ENCODE data around the gene PRKAG2.

The PRKAG2 gene

DNA sequence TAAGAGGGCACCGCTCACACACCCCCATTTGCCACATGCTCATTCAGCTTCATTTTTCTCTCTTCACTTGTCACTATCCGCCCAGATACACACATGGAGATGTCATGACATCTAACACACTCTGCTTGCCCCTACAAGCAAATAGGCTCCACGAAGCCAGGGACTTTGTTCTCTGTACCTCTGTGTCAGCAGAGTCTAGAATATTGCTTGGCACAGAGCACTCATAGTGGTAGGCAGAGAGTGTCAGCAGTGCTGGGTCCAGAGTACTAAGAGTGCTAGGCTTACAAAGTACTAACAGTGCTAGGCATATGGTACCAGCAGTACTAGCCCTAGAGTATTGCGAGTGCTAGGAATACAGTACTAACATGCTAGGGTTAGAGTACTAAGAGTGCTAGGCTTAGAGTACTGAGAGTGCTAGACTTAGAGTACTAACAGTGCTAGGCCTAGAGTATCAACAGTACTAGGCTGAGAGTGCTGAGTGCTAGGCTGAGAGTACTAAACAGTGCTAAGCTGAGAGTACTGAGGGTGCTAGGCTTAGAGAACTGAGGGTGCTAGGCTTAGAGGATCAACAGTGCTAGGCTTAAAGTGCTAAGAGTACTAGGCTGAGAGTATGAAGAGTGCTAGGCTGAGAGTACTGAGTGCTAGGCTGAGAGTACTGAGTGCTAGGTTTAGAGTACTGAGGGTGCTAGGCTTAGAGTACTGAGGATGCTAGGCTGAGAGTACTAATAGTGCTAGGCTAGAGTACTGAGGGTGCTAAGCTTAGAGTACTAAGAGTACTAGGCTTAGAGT lies 166.1 kb downstream of the PRKAG2 start:
- no peak for DNase-seq (ENCODE audit: low read depth in 2 of 2)

DNA sequence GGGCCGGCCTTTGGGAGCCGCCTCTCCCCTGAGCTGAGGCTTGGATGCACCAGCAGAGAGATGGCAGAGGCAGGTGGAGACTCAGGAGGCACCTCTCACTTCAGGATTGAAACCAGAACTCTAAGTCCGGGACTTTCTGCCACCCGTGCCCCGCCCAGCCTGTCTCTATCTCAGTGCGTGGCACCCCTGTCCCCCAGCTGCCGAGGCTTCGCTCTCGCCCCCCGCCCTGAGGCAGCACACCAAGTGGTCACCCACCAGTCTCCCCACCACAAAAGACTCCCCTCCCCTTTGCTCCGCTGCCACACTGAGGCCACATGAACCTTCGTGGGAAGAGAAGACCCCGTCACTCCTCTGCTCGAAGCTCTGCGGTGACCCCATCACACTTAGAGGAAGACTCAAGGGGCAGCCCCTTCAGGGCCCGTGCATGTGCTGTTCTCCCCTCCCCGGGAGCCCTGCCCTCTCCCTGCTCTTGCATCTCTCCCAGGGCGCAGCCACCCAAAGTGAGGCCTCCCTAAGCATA lies 166.7 kb downstream of the PRKAG2 start:
- no peak for DNase-seq (ENCODE audit: low read depth in 2 of 2)

DNA sequence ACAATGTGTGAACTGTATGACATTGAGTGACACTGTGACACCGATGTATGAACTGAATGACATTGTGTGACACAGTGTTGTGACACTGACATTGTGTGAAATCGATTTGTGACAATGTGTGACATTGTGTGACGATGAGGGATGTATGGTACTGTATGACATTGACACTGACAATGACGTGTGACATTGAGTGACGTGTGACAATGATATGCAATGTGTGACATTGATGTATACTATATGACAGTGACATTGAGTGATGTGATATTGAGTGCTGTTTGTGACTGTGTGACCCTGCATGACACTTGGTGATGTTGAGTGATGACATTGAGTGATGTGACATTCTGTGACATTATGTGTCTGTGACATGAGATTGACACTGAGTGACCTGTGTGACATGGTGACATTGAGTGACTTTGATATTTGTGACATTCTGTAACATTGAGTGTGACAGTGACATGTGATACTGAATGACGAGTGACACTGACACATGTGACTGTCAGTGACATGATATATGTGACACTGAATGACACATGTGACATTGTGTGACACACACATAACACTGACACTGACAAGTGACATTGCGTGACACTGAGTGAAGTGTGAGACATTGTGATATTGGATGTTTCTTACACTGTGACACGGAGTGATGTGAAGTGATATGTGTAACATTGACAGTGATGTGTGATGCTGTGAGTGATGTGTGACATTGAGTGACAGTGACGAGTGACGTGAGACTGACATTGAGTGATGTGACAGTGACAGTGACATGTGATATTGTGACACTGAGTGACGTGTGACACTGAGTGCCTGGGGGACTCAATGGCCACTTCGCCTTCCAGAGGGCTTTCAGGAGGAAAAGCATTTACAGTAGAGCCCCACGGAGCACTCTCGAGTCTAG lies 167.5 kb downstream of the PRKAG2 start:
- DNase-seq (ENCODE audit: low read depth in 2 of 2): no peak

DNA sequence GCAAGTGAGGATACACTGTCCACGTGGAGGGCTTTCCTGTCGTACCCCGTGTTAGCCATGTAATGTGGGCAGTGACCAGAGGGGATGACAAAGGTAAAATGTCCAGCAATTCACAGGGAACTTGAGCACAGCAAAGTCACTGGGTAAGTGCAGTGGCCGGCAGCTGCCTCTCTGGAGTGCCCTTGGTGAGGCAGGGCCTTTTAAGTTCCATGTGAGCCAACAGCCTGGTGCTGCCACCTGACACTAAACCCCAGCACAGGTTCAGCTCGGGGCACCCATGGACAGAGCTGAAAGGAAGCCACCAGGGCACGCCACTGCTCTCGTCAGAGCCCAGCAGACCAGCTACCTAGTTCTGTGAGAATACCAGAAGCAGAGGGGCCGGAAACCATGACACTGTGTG lies 168.3 kb downstream of the PRKAG2 start:
- no peak for DNase-seq (ENCODE audit: low read depth in 2 of 2)

DNA sequence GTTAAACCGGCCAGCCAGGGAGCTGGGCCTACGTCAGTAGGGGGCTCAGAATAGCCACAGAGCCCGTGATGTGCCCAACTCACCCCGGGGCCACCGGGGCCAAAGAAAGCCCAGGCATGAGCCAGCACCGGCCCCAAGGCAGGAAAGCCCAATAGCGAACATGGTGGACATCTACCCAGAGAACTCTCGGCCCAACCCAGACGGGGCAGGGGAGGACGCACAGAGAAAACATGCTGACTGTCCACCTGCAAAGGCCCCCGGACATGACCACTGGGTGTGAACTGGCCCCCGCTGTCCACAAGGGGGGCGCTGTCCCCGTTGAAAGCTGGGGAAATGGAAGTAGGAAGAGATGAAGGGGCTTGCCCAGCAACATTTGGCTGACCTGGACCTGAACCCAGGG lies 169.2 kb downstream of the PRKAG2 start:
- no peak for DNase-seq (ENCODE audit: low read depth in 2 of 2)

DNA sequence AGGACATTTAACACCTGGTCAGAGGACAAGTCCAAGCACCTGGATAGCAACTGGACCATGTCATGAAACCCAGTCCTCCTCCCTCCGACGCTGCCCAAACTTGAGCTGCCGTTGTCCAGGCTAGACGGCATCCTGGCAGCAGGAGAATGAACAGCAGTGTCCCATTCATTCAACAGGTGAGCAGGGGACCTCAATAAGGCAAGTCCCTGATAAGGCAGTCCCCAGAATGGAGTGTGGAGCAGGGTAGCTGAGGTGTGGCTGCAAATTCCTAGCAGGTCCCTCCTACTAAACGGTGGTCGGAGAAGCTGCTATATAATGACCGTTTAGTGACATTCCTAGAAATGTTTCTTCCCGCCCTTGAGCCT lies 169.8 kb downstream of the PRKAG2 start:
- DNase-seq (ENCODE audit: low read depth in 2 of 2): no peak

DNA sequence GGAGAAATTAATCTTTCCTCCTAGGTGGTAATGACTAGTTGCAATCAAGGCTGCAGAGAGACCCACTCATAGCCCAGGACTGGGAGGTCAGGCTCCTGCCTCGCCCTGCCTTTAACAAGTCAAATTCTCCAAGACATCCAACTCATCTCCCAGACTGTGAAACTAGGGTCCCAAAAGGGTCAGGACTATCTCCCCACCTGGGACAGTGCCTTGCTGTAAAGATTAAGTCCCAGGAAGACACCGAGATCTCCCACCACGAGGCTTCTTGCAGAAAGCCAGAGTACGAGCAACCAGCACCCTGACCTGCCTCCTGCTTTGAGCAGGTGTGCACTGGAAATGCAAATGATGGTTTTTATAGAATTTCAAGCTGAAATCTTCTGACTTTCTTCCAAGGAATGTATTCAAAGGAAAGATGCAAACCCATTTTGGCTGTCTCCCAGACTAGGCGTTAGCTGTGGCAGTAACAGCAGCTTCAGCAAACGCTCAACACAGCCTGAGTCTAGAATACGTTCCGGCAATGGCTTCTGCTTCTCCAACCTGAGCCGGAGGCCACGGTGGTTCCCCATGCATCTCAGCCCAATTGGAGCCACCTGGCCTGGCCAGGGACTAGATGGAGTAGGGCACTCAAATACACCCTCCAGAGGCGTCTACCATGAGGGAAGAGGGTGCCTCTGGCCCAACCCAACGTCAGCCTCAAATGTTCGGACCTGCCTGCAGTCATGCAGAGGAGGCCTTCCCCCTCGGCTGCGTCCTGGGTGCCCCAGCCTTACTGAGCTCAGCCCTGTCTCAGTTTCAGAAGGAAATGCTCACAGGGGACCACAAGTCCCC lies 170.4 kb downstream of the PRKAG2 start:
- DNase-seq (ENCODE audit: low read depth in 2 of 2): no peak

DNA sequence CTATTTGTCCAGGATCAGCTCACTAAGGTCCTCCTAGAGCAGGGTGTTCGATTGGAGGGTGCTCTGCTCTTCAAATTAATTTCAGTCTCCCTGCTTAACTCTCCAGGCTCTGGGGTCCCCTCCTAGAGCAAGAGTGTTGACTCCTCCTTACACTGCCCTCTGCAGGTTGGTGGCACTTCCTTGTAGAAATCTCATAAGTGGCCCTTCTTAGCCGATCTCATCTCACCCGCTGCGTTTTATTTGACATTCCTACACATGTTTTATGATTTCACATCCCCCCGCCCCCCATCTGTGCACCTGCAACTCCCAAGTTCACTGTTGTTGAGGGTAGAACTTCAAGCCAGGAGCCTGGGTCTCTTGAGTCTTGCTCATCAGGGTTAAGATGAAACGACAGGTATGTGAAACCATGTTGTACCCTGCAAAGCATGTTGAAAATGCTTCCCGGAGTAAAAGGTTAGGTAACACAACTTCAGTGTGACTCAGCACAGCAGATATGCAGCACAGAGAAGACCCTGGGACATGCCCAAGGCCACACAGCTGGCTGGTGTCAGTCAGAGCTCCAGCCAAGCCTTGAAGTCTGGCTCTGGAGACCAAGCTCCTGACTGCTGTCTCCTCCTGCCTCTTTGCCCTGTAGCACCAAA lies 171.2 kb downstream of the PRKAG2 start:
- no peak for DNase-seq (ENCODE audit: low read depth in 2 of 2)

DNA sequence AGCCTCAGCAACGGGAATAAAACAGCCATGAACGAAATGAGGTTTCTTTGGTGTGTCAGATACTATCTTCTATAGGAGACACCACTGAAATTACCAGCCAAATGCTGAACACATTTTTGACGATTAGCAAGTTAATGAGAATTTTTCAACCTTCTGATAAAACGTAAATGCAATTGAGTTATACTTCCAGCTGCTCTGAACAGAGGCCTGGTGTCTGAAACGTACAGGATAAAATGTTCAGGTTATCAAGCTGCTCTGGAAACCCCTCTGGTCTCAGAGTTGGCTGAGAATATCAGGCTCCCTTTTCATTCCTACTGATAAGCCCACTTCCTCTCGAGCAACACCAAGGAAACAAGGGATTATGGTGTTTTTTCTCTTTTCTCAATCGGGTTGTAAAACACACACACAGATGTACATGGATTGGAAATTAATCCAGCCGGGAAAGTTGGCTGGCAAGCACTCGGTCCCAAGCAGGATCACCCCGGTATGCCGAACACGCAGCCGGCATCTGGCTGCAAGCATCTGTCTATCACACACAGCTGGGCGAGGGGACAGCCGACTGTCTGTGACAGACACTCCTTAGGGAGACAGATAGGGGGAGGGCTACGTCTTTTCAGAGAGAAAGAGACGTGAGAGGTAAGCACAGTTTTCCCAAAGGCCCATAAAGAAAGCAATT lies 171.8 kb downstream of the PRKAG2 start:
- DNase-seq (ENCODE audit: low read depth in 2 of 2): no peak

DNA sequence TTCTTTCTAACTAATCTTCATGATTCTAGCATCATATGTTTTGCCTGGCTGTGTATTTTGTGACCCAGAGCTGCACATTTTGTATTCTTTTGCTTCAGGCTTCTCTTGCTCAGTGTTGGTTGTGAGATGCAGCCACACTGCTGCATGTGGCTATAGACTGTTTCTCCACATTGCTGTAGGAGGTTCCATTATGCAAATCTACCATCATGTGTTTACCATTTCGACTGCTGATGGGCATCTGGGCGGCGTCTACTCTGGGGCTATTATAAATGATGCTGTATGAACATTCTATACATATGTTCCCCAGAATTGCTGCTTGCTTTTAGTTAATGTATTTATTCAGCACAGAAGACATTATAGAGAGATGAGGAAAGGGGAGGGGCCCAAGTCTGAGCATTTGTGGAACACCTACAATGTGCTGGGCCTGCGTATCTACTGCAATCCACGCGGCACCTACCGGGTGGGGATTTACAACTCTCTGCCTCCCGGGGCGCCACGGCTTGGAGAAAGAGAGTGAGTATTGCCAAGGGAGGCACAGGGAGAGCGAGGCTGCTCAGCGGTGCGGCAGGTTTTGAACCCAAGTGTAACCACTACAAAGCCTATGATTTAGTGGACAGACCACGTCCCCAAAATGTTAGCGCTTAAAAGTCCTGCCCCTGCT lies 172.5 kb downstream of the PRKAG2 start:
- no peak for DNase-seq (ENCODE audit: low read depth in 2 of 2)

DNA sequence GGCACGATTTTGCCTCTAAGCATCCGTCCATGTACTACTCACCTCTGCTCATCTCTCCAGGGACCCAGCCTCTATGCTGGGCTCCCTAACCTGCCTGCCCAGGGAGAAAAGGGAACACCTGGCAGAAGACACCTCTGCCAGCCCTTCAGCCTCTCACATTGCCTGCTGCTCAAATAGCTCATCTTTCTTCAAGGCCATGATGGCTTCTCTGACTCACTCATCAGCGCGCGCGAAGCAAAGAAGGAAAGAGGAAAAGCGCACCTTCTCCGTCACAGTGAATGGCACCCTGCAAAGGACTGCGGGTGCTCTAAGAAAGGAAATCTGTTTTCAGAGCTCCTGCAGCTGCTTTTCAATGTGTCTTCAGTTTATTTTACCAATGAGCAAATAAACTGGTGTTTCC lies 174.0 kb downstream of the PRKAG2 start:
- DNase-seq (ENCODE audit: low read depth in 2 of 2): no peak

DNA sequence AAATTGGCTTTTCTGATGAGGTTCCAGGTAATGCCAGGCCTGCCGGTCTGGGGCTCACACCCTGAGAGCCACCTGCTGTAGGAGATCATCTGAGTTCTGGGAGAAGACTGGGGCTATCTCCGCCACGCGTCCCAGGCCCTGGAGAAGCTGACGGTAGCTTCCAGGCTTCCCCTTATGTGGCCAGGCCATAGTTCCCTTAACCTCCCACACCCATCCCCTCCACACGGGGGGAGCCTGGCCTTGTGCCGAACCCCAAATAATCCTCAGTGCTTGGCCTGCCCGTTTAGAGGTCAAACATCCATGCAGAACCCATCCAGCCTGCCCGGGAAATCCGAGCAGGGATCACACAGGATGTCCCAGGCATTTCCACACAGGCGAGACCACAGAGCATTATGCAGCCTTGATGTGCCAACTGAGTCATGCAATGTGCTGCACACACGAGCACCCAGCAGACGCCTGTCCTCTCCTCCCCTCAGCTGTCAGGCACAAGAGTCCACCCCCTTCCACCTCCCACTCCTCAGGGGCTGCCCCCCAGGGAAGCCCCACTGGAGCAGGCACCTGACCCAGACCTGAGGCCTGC lies 176.2 kb downstream of the PRKAG2 start:
- DNase-seq (ENCODE audit: low read depth in 2 of 2): no peak

DNA sequence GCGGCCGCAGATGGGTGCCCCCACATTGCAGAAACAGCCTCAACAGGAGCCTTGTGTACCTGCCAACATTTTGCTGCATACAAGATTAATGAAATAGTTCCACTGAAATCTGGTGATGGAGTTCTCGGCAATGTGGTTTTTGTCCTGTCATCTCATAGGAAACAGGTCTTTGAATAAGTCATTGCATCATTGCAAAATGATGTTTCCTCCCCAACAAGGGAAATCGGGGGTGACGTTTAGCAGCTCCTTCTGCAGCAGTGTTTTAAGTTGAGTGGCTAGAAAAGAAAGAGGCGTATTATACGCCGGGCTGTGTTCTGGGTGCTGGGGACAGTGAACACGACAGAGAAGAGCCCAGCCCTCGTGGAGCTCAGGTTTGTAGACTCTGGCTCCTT lies 177.0 kb downstream of the PRKAG2 start:
- no peak for DNase-seq (ENCODE audit: low read depth in 2 of 2)

DNA sequence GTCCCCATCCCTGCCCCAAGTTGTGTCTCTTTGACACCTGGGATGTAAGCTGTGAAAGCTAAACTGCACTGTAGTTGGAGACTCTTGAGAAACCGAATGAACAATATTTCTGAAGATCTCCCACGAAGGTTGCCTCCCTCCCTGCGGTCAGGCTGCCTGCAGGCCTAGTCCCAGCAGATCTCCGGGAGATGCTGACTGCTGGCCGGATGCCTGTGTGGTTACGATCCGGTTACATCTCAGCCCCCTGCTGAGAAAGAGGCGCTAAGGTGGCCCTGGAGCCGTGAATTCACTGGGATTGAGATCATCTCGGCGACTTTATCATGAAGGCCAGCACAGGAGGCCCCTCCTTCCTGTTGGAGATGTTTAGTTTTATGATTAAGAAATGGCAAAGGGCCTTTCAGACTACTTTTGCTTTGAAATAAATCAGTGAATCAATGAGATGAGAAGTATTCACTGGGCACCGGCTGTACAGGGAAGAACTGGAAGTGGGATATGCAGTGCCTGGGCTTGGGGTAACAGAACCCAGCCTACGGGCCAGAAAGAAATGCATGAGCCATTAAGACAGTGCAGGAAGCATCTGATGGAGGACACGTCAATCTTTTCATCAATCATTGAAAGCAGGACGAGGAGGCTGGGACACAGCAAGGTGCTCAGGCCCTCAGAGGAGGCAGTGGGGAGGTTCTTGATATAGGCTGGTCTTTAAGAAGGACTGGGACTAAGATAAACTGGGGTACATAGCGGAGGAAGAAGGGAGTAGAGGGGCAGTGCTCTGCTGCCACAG lies 177.6 kb downstream of the PRKAG2 start:
- no peak for DNase-seq (ENCODE audit: low read depth in 2 of 2)

DNA sequence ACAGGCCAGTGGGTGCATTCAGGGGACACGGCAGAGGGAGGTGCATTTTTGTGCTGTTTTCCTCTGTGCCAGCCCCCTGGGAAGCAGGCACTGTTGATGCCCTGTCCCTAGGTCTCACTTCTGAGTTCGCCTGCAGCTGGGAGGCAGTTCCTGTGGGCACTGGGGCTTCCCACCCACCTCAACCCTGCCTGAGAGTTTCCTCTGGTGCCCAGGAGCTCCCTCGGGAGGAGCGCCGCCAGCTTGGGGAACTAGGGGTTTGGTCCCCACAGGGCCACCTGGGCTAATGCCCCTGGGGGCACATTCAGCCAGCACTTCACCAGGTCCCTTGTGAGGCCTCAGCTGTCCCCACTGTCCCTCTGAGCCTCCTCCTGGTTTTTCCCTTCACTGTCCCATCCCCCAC lies 179.0 kb downstream of the PRKAG2 start:
- no peak for DNase-seq (ENCODE audit: low read depth in 2 of 2)

DNA sequence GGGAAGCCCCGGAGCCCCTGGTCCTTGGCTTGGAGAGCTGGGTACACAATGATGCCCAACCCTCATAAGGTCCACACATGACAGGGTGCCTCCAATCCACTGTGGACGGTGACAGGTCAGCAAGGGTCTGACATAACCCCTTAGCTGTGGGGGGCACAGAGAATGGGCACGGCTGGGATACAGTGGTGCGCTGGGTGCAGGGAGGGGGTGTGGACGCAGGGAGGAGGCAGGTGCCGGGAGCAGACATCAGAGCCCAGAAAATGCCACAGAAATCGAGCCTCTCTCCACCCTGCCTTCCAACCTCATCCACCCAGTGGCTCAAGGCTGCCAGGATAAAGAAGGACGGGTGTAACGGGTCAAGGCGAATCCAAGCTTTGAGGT lies 179.4 kb downstream of the PRKAG2 start:
- no peak for DNase-seq (ENCODE audit: low read depth in 2 of 2)

DNA sequence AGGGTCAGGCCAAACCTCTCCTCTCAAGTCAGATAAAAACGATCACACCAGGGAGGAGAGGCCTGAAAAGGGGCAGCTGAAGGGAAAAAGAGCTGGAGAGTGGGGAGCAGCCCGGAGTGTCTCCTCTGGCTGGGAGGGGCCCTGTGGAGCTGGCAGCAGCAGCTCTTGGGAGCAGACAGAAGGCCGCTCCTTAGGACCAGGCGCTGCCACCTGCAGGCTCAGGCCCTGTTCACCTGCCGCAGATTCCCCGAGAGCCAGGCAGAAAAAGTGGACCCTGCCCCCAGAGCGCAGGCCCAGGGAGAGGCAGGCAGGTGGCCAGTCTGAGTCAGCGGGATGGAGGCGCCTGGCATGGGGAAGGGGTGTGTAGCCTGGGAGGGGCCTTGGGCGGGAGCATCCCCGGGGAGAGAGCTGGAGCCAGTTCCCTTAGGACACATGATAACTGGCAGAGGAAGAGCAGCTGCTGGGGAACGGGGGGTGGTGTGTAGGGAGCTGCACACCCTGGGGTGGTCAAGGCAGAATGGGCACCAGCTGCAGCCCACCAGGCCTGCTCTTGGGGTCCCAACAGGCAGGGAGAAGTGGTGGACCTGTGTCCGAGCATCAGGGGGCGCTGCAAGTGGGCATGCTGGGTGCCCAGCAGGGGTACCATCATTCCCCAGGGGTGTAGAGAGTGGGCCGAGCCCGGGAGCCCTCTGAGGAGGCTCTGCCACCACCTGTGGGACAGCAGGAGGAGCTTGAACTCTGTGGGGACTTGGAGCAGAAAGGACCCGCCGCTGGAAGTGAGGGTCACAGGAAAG lies 180.0 kb downstream of the PRKAG2 start:
- DNase-seq (ENCODE audit: low read depth in 2 of 2): no peak

DNA sequence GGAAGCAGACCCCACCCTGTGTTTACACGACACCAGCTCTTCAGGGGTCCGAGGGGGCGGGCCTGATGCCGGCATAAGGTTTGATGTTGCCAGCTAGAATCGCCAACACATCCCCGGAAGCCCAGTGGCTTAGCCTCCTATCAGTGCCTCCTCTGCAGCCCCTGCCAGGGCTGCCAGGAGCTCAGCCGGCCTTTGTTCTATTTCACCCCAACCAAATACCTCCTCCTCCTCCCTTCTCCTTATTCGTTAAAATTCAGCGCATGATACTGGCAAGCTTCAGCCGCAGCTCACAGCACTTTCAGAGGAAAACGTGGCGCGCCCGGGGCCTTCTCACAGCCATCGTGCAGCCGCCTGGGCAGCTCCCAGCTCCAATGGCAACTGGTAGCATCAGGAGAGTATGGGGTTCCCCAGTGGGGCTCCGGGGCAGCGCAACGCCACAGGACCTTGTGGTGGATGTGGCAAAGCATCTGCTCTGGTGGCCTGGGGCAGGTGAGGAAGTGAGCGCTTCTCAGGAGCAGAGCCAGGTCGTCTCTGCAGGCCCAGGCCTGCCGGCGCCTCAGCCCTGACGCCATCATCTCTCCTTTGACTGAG lies 180.9 kb downstream of the PRKAG2 start:
- DNase-seq (ENCODE audit: low read depth in 2 of 2): no peak
